HepG2 (cell line): ENCODE measurements around the gene HRH3. TPM values are rescaled to one million over a fixed set of nuclear protein-coding genes. Genes with fewer than 3 reads are reported as not detected.

ENCODE experiments used
- ATAC-seq: fragments of 200-7000 bp; cut with Tn5 transposase; 3 replicates; pipeline ENCODE4 v1.9.1; 2020; ENCODE audit warnings: mild to moderate bottlenecking, moderate library complexity
- BruUV-seq: library from RNA; stranded (reverse); fragments of 400-500 nt; replicated peaks from 2 replicates; lab custom pipeline; 2021; lab: Mats Ljungman, UMichigan
- CTCF ChIA-PET: fragments of 300-600 bp; formaldehyde crosslinking; extraction: SDS; loops from one replicate; lab custom pipeline; 2021; ENCODE audit warnings: low total read pairs, inconsistent platforms, low intra/inter-chr PET ratio; lab: Yijun Ruan, JAX
- POLR2A ChIA-PET: fragments of 350-600 bp; sonication (Branson Sonifier 250); formaldehyde crosslinking; loops from one replicate; lab custom pipeline; 2020; ENCODE audit warnings: antibody characterized with exemption, inconsistent platforms; lab: Yijun Ruan, JAX
- DNase-seq: peaks from one replicate; pipeline ENCODE4 v3.0.0-alpha.2; 2015; ENCODE audit warnings: low spot score
- FAIRE-seq: peaks from 3 replicates; lab custom pipeline; 2011; peaks lifted over from hg19 to GRCh38; lab: Jason Lieb, UNC
- H2AFZ ChIP-seq: one replicate; pipeline ENCODE4 v1.6.1; 2011; ENCODE audit warnings: low read length, inconsistent platforms
- H3K27ac ChIP-seq: fragments of 300-600 bp; 3 replicates; pipeline ENCODE4 v1.8.0; 2011; ENCODE audit warnings: mixed run types, mild to moderate bottlenecking, mixed read lengths, low read length, inconsistent platforms; ENCODE audit not compliant: insufficient read depth; ENCODE audit errors: extremely low read length
- H3K27me3 ChIP-seq, 2 experiments: fragments of 200-600 bp in 1 of 2; 2 replicates in 1 of 2; 3 replicates in 1 of 2; pipeline versions ENCODE4 v1.6.0 to v1.8.0; 2011; ENCODE audit warnings: low read length in 2 of 2, mild to moderate bottlenecking in 2 of 2, moderate library complexity in 2 of 2, inconsistent platforms in 1 of 2; ENCODE audit not compliant: insufficient read depth in 2 of 2, control insufficient read depth in 1 of 2
- H3K36me3 ChIP-seq, 2 experiments: fragments of 200-600 bp in 1 of 2; replicated peaks in 1 of 2; 2 replicates in 1 of 2; 3 replicates in 1 of 2; pipeline versions ENCODE4 v1.5.1 to v1.8.0; 2011; ENCODE audit warnings: low read length in 2 of 2, inconsistent platforms in 1 of 2; ENCODE audit not compliant: insufficient read depth in 2 of 2, control insufficient read depth in 1 of 2
- H3K4me1 ChIP-seq: 2 replicates; pipeline ENCODE4 v1.5.1; 2012; ENCODE audit warnings: low read length, inconsistent platforms; ENCODE audit not compliant: insufficient read depth
- H3K4me2 ChIP-seq: 2 replicates; pipeline ENCODE4 v1.6.0; 2011; ENCODE audit warnings: low read depth, low read length, inconsistent platforms
- H3K4me3 ChIP-seq, 3 experiments: fragments of 200-600 bp in 1 of 3; sonication (generic), shearing (Covaris generic) in 1 of 3; replicated peaks in 1 of 3; 2 replicates each; pipeline ENCODE4 v1.5.1; 2011 to 2016; ENCODE audit warnings: low read length in 3 of 3, inconsistent platforms in 2 of 3, low read depth in 2 of 3, mild to moderate bottlenecking in 2 of 3, control low read depth in 1 of 3, mixed read lengths in 1 of 3; ENCODE audit not compliant: insufficient read depth in 1 of 3
- H3K79me2 ChIP-seq: one replicate; pipeline ENCODE4 v1.6.1; 2011; ENCODE audit warnings: low read length, inconsistent platforms; ENCODE audit not compliant: insufficient read depth
- H3K9ac ChIP-seq: 2 replicates; pipeline ENCODE4 v1.6.0; 2011; ENCODE audit warnings: mild to moderate bottlenecking, low read depth, low read length, inconsistent platforms; ENCODE audit not compliant: insufficient read depth
- H3K9me3 ChIP-seq: 2 replicates; pipeline ENCODE4 v1.5.1; 2012; ENCODE audit warnings: mild to moderate bottlenecking, low read length
- H4K20me1 ChIP-seq: 2 replicates; pipeline ENCODE4 v1.6.0; 2011; ENCODE audit warnings: inconsistent platforms, mild to moderate bottlenecking, low read length, moderate library complexity; ENCODE audit not compliant: insufficient read depth
- ATF7 ChIP-seq, 2 experiments: fragments of 450-650 bp in 1 of 2; sonication (generic) in 1 of 2; formaldehyde crosslinking in 1 of 2; IDR thresholded peaks; 2 replicates each; pipeline versions ENCODE4 v1.4.0 to v1.6.1; 2016 to 2020; ENCODE audit warnings: antibody characterized with exemption in 1 of 2, mild to moderate bottlenecking in 1 of 2, missing genetic modification reagents in 1 of 2
- DNMT1 ChIP-seq: sonication (generic); formaldehyde crosslinking; IDR thresholded peaks from 2 replicates; pipeline ENCODE4 v1.5.1; 2020; ENCODE audit warnings: mild to moderate bottlenecking, missing genetic modification reagents
- HMGXB3 ChIP-seq: sonication (generic); formaldehyde crosslinking; IDR thresholded peaks from 2 replicates; pipeline ENCODE4 v1.4.0; 2020; ENCODE audit warnings: missing genetic modification reagents, borderline replicate concordance
- JUND ChIP-seq: sonication (generic); formaldehyde crosslinking; IDR thresholded peaks from 2 replicates; pipeline ENCODE4 v1.8.0; 2022; ENCODE audit warnings: mild to moderate bottlenecking, missing genetic modification reagents
- MTA1 ChIP-seq: sonication (generic); formaldehyde crosslinking; IDR thresholded peaks from 2 replicates; pipeline ENCODE4 v1.4.0; 2020; ENCODE audit warnings: missing genetic modification reagents, mild to moderate bottlenecking, borderline replicate concordance
- ZNF143 ChIP-seq: sonication (generic); formaldehyde crosslinking; IDR thresholded peaks from 2 replicates; pipeline ENCODE4 v1.4.0; 2020; ENCODE audit warnings: missing genetic modification reagents
- ZNF230 ChIP-seq: sonication (generic); formaldehyde crosslinking; IDR thresholded peaks from 2 replicates; pipeline ENCODE4 v1.4.0; 2020; ENCODE audit warnings: mild to moderate bottlenecking, missing genetic modification reagents
- ZNF30 ChIP-seq: sonication (generic); formaldehyde crosslinking; IDR thresholded peaks from 2 replicates; pipeline ENCODE4 v1.5.0; 2020; ENCODE audit warnings: mild to moderate bottlenecking, missing genetic modification reagents
- ZNF335 ChIP-seq: sonication (generic); formaldehyde crosslinking; IDR thresholded peaks from 2 replicates; pipeline ENCODE4 v1.4.0; 2020; ENCODE audit warnings: missing genetic modification reagents
- ZNF512B ChIP-seq: sonication (generic); formaldehyde crosslinking; IDR thresholded peaks from 2 replicates; pipeline ENCODE4 v1.5.1; 2020; ENCODE audit warnings: missing genetic modification reagents, mild to moderate bottlenecking, borderline replicate concordance
- ZNF605 ChIP-seq: sonication (generic); formaldehyde crosslinking; IDR thresholded peaks from 2 replicates; pipeline ENCODE4 v1.8.0; 2022; ENCODE audit warnings: mild to moderate bottlenecking, missing genetic modification reagents
- ZNF619 ChIP-seq: sonication (generic); formaldehyde crosslinking; IDR thresholded peaks from 2 replicates; pipeline ENCODE4 v1.4.0; 2020; ENCODE audit warnings: mild to moderate bottlenecking, missing genetic modification reagents
- ZNF891 ChIP-seq: sonication (generic); formaldehyde crosslinking; IDR thresholded peaks from 2 replicates; pipeline ENCODE4 v1.5.0; 2020; ENCODE audit warnings: mild to moderate bottlenecking, missing genetic modification reagents
- WGBS: methylation state at CpG from one replicate; pipeline ENCODE4 v1.1.6; 2017; ENCODE audit warnings: low lambda C conversion rate; 5-methylcytosine and 5-hydroxymethylcytosine counted together
- in situ Hi-C: cut with HindIII; loops from 2 replicates; pipeline ENCODE4 v1.10.0; 2017; ENCODE audit warnings: low pct_unique_long_range_greater_than_20kb; ENCODE audit not compliant: extremely low pct_ligation_motif_present
- intact Hi-C: fragments of 100-400 bp; cut with micrococcal nuclease; formaldehyde crosslinking; loops from one replicate; pipeline ENCODE4 v1.10.0; 2022; ENCODE audit not compliant: unreplicated experiment
- polyA plus RNA-seq, 8 experiments: library from polyadenylated mRNA; depleted of rRNA in 3 of 8; stranded (reverse) in 7 of 8; unstranded in 1 of 8; fragments of >200 nt; fragmentation: Illumina TruSeq in 4 of 8; extraction: Trizol in 4 of 8; gene quantifications; 2 replicates each; pipeline versions ENCODE4 v1.2.1 to v1.2.3, GENCODE V29; 2011 to 2016; ENCODE audit warnings: low read depth in 4 of 8, missing spikeins in 1 of 8, mixed read lengths in 1 of 8; ENCODE audit not compliant: insufficient read depth in 1 of 8
- total RNA-seq, 5 experiments: library from RNA; depleted of rRNA; stranded (reverse); fragments of >200 nt; fragmentation: Illumina TruSeq; extraction: Trizol; gene quantifications; 2 replicates each; pipeline ENCODE4 v1.2.3, GENCODE V29; 2016; ENCODE audit warnings: low read depth in 1 of 5
- TF ChIP-seq, protein P1 (sequence below): sonication (generic); formaldehyde crosslinking; IDR thresholded peaks from 2 replicates; pipeline ENCODE4 v1.4.0; 2020; ENCODE audit warnings: mild to moderate bottlenecking, missing genetic modification reagents, borderline replicate concordance
- TF ChIP-seq, protein P2 (sequence below): sonication (generic); formaldehyde crosslinking; IDR thresholded peaks from 2 replicates; pipeline ENCODE4 v1.5.0; 2020; ENCODE audit warnings: missing genetic modification reagents

HRH3 gene
- total and polyA plus RNA-seq, 2 of the 13 experiments (the other 11 are each of a cell fraction or from before 2014, with no cell fraction given), result 0.18 TPM; not detected in 1

- WGBS, result 85% methylated on average over 7 of the region's 8 CpGs
- Histone ChIP-seq H3K27me3 (no peaks in the 10 kb centered on the region), H2AFZ (no peak overlapping the region), H3K9ac (no peak overlapping the region), H3K4me1 (peaks cover 55% of the 10 kb centered on the region), H3K27ac (no peak overlapping the region), H3K4me2 (peak overlapping the region; percentile 0; the same call in 1 of the 2 replicates), H3K79me2 (peaks cover 78% of the 10 kb centered on the region), H3K4me3 (no peak overlapping the region), H4K20me1 (peaks cover 82% of the 10 kb centered on the region), H3K36me3 (peaks cover 12 to 16% of the 10 kb centered on the region in 2 experiments; a peak in 4 of 5 replicates), H3K9me3 (no peaks in the 10 kb centered on the region)
- BruUV-seq, result no TSS peak
- in situ Hi-C loops, result no loop called here
- ATAC-seq (peak; percentile 5; the same call in 1 of the 3 replicates), DNase-seq (no peak), FAIRE-seq (no peak)
- intact Hi-C loops, result no loop called here
- ChIA-PET POLR2A (no interaction called here), CTCF (no interaction called here)
- TF ChIP-seq ZNF605 (CRISPR knock-in tag) (no peak), HMGXB3 (CRISPR knock-in tag) (no peak), ZNF619 (CRISPR knock-in tag) (no peak), ZNF891 (CRISPR knock-in tag) (no peak), DNMT1 (CRISPR knock-in tag) (no peak), ATF7 (IDR thresholded peaks at IDR 0.05) (no peak), ATF7 (CRISPR knock-in tag; IDR thresholded peaks at IDR 0.05) (peak; percentile 28; the same call in 1 of the 2 replicates), ZNF143 (CRISPR knock-in tag) (no peak), ZNF335 (CRISPR knock-in tag) (no peak), ZNF512B (no peak), MTA1 (CRISPR knock-in tag) (no peak), ZNF30 (CRISPR knock-in tag) (no peak), JUND (CRISPR knock-in tag) (no peak), ZNF230 (CRISPR knock-in tag) (0 out of 2 replicates have a peak, but pooled peaks have one; percentile 65)
- TF ChIP-seq, protein P1, sequence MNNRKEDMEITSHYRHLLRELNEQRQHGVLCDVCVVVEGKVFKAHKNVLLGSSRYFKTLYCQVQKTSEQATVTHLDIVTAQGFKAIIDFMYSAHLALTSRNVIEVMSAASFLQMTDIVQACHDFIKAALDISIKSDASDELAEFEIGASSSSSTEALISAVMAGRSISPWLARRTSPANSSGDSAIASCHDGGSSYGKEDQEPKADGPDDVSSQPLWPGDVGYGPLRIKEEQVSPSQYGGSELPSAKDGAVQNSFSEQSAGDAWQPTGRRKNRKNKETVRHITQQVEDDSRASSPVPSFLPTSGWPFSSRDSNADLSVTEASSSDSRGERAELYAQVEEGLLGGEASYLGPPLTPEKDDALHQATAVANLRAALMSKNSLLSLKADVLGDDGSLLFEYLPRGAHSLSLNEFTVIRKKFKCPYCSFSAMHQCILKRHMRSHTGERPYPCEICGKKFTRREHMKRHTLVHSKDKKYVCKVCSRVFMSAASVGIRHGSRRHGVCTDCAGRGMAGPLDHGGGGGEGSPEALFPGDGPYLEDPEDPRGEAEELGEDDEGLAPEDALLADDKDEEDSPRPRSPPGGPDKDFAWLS (CRISPR knock-in tag), result 0 out of 2 replicates have a peak, but pooled peaks have one; percentile 54
- TF ChIP-seq, protein P2, sequence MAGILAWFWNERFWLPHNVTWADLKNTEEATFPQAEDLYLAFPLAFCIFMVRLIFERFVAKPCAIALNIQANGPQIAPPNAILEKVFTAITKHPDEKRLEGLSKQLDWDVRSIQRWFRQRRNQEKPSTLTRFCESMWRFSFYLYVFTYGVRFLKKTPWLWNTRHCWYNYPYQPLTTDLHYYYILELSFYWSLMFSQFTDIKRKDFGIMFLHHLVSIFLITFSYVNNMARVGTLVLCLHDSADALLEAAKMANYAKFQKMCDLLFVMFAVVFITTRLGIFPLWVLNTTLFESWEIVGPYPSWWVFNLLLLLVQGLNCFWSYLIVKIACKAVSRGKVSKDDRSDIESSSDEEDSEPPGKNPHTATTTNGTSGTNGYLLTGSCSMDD (CRISPR knock-in tag), result no peak
Observed at GRCh38 chr20:62246431-62246830, 26.4 kb upstream of the HRH3 start.
